HepG2 (cell line): Measurements from ENCODE around the gene SP5. TPM values are rescaled to one million over a fixed set of nuclear protein-coding genes. Genes with fewer than 3 reads are reported as not detected.

Source experiments
- ARID2 ChIP-seq: sonication (generic); formaldehyde crosslinking; IDR thresholded peaks from 2 replicates; pipeline ENCODE4 v1.8.1; 2022; ENCODE audit warnings: mild to moderate bottlenecking, missing genetic modification reagents, borderline replicate concordance
- GTF3A ChIP-seq: sonication (generic); formaldehyde crosslinking; conservative IDR thresholded peaks from 2 replicates; pipeline ENCODE4 v1.4.0; 2020; ENCODE audit warnings: mild to moderate bottlenecking, missing genetic modification reagents
- SP5 ChIP-seq: IDR thresholded peaks from 2 replicates; pipeline ENCODE4 v1.6.1; 2016; ENCODE audit warnings: low read depth, borderline replicate concordance
- STAT5B ChIP-seq: sonication (generic); formaldehyde crosslinking; IDR thresholded peaks from 2 replicates; pipeline ENCODE4 v1.4.0; 2020; ENCODE audit warnings: missing genetic modification reagents
- THAP8 ChIP-seq: sonication (generic); formaldehyde crosslinking; IDR thresholded peaks from 2 replicates; pipeline ENCODE4 v1.5.1; 2020; ENCODE audit warnings: missing genetic modification reagents, mild to moderate bottlenecking, borderline replicate concordance
- THYN1 ChIP-seq: sonication (generic); formaldehyde crosslinking; IDR thresholded peaks from 2 replicates; pipeline ENCODE4 v1.8.1; 2023; ENCODE audit warnings: low read depth, mild to moderate bottlenecking, moderate library complexity, missing genetic modification reagents, borderline replicate concordance
- ZNF382 ChIP-seq: sonication (generic); formaldehyde crosslinking; IDR thresholded peaks from 2 replicates; pipeline ENCODE4 v1.5.0; 2020; ENCODE audit warnings: missing genetic modification reagents, mild to moderate bottlenecking, borderline replicate concordance
- ZNF496 ChIP-seq: sonication (generic); formaldehyde crosslinking; IDR thresholded peaks from 2 replicates; pipeline ENCODE4 v1.8.1; 2023; ENCODE audit warnings: mild to moderate bottlenecking, moderate library complexity, missing genetic modification reagents; ENCODE audit not compliant: insufficient replicate concordance
- ZNF503 ChIP-seq: sonication (generic); formaldehyde crosslinking; IDR thresholded peaks from 2 replicates; pipeline ENCODE4 v1.4.0; 2020; ENCODE audit warnings: missing genetic modification reagents
- ZNF569 ChIP-seq: sonication (generic); formaldehyde crosslinking; IDR thresholded peaks from 2 replicates; pipeline ENCODE4 v1.5.0; 2020; ENCODE audit warnings: mild to moderate bottlenecking, missing genetic modification reagents, moderate library complexity, borderline replicate concordance
- polyA plus RNA-seq, 8 experiments: library from polyadenylated mRNA; depleted of rRNA in 3 of 8; stranded (reverse) in 7 of 8; unstranded in 1 of 8; fragments of >200 nt; fragmentation: Illumina TruSeq in 4 of 8; extraction: Trizol in 4 of 8; gene quantifications; 2 replicates each; pipeline versions ENCODE4 v1.2.1 to v1.2.3, GENCODE V29; 2011 to 2016; ENCODE audit warnings: low read depth in 4 of 8, missing spikeins in 1 of 8, mixed read lengths in 1 of 8; ENCODE audit not compliant: insufficient read depth in 1 of 8
- total RNA-seq, 5 experiments: library from RNA; depleted of rRNA; stranded (reverse); fragments of >200 nt; fragmentation: Illumina TruSeq; extraction: Trizol; gene quantifications; 2 replicates each; pipeline ENCODE4 v1.2.3, GENCODE V29; 2016; ENCODE audit warnings: low read depth in 1 of 5
- TF ChIP-seq, protein P1 (sequence below): IDR thresholded peaks from 2 replicates; pipeline ENCODE4 v1.6.1; 2016; ENCODE audit warnings: missing compliant biosample characterization, missing genetic modification reagents, borderline replicate concordance
- TF ChIP-seq, protein P2 (sequence below): sonication (generic); formaldehyde crosslinking; IDR thresholded peaks from 2 replicates; pipeline ENCODE4 v1.5.1; 2020; ENCODE audit warnings: missing genetic modification reagents, mild to moderate bottlenecking, borderline replicate concordance
- TF ChIP-seq, protein P3 (sequence below): sonication (generic); formaldehyde crosslinking; IDR thresholded peaks from 2 replicates; pipeline ENCODE4 v1.8.0; 2022; ENCODE audit warnings: mild to moderate bottlenecking, missing genetic modification reagents; ENCODE audit not compliant: insufficient replicate concordance

SP5 gene
- total and polyA plus RNA-seq, 2 of the 13 experiments (the other 11 are each of a cell fraction or from before 2014, with no cell fraction given): 50.8 to 119 TPM

GRCh38 chr2:170675701-170676100, 39.4 kb upstream of the SP5 start (continued):
- TF ChIP-seq, protein P1, sequence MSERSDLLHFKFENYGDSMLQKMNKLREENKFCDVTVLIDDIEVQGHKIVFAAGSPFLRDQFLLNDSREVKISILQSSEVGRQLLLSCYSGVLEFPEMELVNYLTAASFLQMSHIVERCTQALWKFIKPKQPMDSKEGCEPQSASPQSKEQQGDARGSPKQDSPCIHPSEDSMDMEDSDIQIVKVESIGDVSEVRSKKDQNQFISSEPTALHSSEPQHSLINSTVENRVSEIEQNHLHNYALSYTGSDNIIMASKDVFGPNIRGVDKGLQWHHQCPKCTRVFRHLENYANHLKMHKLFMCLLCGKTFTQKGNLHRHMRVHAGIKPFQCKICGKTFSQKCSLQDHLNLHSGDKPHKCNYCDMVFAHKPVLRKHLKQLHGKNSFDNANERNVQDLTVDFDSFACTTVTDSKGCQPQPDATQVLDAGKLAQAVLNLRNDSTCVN (CRISPR knock-in tag): no peak
- TF ChIP-seq, protein P2, sequence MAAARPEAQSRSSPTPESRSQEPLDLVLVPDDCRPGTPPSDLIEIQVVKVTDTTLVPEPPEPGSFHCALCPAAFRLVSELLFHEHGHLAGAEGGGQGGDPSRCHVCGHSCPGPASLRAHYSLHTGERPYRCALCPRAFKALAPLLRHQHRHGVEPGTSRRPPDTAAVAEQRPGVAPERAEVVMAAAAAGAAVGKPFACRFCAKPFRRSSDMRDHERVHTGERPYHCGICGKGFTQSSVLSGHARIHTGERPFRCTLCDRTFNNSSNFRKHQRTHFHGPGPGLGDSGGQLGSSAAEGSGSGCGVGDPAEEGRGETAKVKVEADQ (CRISPR knock-in tag): no peak
- TF ChIP-seq, protein P3, sequence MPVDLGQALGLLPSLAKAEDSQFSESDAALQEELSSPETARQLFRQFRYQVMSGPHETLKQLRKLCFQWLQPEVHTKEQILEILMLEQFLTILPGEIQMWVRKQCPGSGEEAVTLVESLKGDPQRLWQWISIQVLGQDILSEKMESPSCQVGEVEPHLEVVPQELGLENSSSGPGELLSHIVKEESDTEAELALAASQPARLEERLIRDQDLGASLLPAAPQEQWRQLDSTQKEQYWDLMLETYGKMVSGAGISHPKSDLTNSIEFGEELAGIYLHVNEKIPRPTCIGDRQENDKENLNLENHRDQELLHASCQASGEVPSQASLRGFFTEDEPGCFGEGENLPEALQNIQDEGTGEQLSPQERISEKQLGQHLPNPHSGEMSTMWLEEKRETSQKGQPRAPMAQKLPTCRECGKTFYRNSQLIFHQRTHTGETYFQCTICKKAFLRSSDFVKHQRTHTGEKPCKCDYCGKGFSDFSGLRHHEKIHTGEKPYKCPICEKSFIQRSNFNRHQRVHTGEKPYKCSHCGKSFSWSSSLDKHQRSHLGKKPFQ (CRISPR knock-in tag): no peak
- no peak for TF ChIP-seq THYN1 (CRISPR knock-in tag)
- no peak for TF ChIP-seq STAT5B
- TF ChIP-seq ARID2 (CRISPR knock-in tag): no peak
- TF ChIP-seq ZNF503: no peak
- no peak for TF ChIP-seq ZNF569 (CRISPR knock-in tag)
- no peak for TF ChIP-seq ZNF382 (CRISPR knock-in tag)
- no peak for TF ChIP-seq SP5 (CRISPR knock-in tag)
- no peak for TF ChIP-seq THAP8
- TF ChIP-seq ZNF496 (CRISPR knock-in tag): no peak
- no peak for TF ChIP-seq GTF3A (CRISPR knock-in tag)
